Esophagus squamous epithelium (tissue), 4 donors: ENCODE results near the gene DCUN1D2.

Experiments used
- POLR2A ChIP-seq, 4 donors: fragments of 450-650 bp; IDR thresholded peaks; one replicate each; pipeline ENCODE4 v1.6.1; 2017; ENCODE audit warnings: antibody characterized with exemption in 4 of 4, mild to moderate bottlenecking in 4 of 4, moderate library complexity in 3 of 4
- TF ChIP-seq, protein P1 (sequence below), 6 experiments: fragments of 450-650 bp in 4 of 6; fragments of 200-600 bp in 2 of 6; sonication (generic) in 2 of 6; IDR thresholded peaks; one replicate each; pipeline ENCODE4 v1.5.1; 2016 to 2019; ENCODE audit warnings: antibody characterized with exemption in 6 of 6, mild to moderate bottlenecking in 4 of 6, moderate library complexity in 4 of 6

- TF ChIP-seq, protein P1, sequence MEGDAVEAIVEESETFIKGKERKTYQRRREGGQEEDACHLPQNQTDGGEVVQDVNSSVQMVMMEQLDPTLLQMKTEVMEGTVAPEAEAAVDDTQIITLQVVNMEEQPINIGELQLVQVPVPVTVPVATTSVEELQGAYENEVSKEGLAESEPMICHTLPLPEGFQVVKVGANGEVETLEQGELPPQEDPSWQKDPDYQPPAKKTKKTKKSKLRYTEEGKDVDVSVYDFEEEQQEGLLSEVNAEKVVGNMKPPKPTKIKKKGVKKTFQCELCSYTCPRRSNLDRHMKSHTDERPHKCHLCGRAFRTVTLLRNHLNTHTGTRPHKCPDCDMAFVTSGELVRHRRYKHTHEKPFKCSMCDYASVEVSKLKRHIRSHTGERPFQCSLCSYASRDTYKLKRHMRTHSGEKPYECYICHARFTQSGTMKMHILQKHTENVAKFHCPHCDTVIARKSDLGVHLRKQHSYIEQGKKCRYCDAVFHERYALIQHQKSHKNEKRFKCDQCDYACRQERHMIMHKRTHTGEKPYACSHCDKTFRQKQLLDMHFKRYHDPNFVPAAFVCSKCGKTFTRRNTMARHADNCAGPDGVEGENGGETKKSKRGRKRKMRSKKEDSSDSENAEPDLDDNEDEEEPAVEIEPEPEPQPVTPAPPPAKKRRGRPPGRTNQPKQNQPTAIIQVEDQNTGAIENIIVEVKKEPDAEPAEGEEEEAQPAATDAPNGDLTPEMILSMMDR (IDR thresholded peaks at IDR 0.05): no peak
- TF ChIP-seq POLR2A (IDR thresholded peaks at IDR 0.05): no peak
Measured at GRCh38 chr13:113495494-113496210, 5.1 kb upstream of the DCUN1D2 start.
